SK-N-SH (cell line): Measurements from ENCODE around the gene STX16. TPM values are rescaled to one million over a fixed set of nuclear protein-coding genes. Genes with fewer than 3 reads are reported as not detected.

Experiments used
- CTCF ChIA-PET: fragments of 300-600, 350-600 bp; formaldehyde crosslinking; extraction: SDS; loops from one replicate; lab custom pipeline; 2021; lab: Yijun Ruan, JAX
- POLR2A ChIA-PET: fragments of 350-600 bp; sonication (Branson Sonifier 250); formaldehyde crosslinking; extraction: SDS; loops from one replicate; lab custom pipeline; 2020; ENCODE audit warnings: antibody characterized with exemption, inconsistent platforms; lab: Yijun Ruan, JAX
- DNase-seq: peaks from one replicate; pipeline ENCODE4 v3.0.0; 2012
- H2AFZ ChIP-seq: fragments of 200-600 bp; sonication (generic); 2 replicates; pipeline ENCODE4 v1.8.1; 2016; ENCODE audit warnings: antibody characterized with exemption, mild to moderate bottlenecking, low read depth
- H3F3A ChIP-seq: fragments of 200-600 bp; sonication (generic); replicated peaks from 2 replicates; pipeline ENCODE3; 2016; ENCODE audit warnings: antibody characterized with exemption, mild to moderate bottlenecking; ENCODE audit not compliant: insufficient read depth
- H3K27ac ChIP-seq, 2 experiments: fragments of 200-500 bp in 1 of 2; fragments of 200-600 bp in 1 of 2; sonication (Bioruptor generic) in 1 of 2; sonication (generic), shearing (Covaris generic) in 1 of 2; 2 replicates each; pipeline versions ENCODE4 v1.5.1 to v1.6.1; 2014 to 2016; ENCODE audit warnings: low read depth in 2 of 2, inconsistent platforms in 1 of 2, low read length in 1 of 2, mild to moderate bottlenecking in 1 of 2, mixed read lengths in 1 of 2
- H3K27me3 ChIP-seq: fragments of 200-600 bp; sonication (generic), shearing (Covaris generic); 2 replicates; pipeline ENCODE4 v1.6.1; 2016; ENCODE audit warnings: mixed run types; ENCODE audit not compliant: insufficient read depth
- H3K36me3 ChIP-seq, 2 experiments: fragments of 200-500 bp in 1 of 2; fragments of 200-600 bp in 1 of 2; sonication (Bioruptor generic) in 1 of 2; sonication (generic) in 1 of 2; replicated peaks in 1 of 2; 2 replicates each; pipeline versions ENCODE3 to v1.5.1; 2014 to 2016; ENCODE audit warnings: low read length in 1 of 2, mild to moderate bottlenecking in 1 of 2; ENCODE audit not compliant: insufficient read depth in 2 of 2, control insufficient read depth in 1 of 2
- H3K4me1 ChIP-seq, 2 experiments: fragments of 200-500 bp in 1 of 2; fragments of 200-600 bp in 1 of 2; sonication (Bioruptor generic) in 1 of 2; sonication (generic), shearing (Covaris generic) in 1 of 2; 2 replicates each; pipeline versions ENCODE4 v1.5.1 to v1.6.1; 2014 to 2016; ENCODE audit warnings: low read depth in 1 of 2, low read length in 1 of 2, mixed run types in 1 of 2; ENCODE audit not compliant: insufficient read depth in 2 of 2, control insufficient read depth in 1 of 2
- H3K4me2 ChIP-seq: fragments of 200-600 bp; sonication (generic), shearing (Covaris generic); 2 replicates; pipeline ENCODE4 v1.6.1; 2017; ENCODE audit warnings: mixed run types
- H3K4me3 ChIP-seq, 2 experiments: fragments of 200-500 bp in 1 of 2; fragments of 200-600 bp in 1 of 2; sonication (Bioruptor generic) in 1 of 2; sonication (generic), shearing (Covaris generic) in 1 of 2; 2 replicates each; pipeline versions ENCODE4 v1.5.1 to v1.8.1; 2014 to 2016; ENCODE audit warnings: low read depth in 2 of 2, inconsistent platforms in 1 of 2, low read length in 1 of 2, mild to moderate bottlenecking in 1 of 2, mixed read lengths in 1 of 2, moderate library complexity in 1 of 2
- H3K79me2 ChIP-seq: fragments of 200-600 bp; sonication (generic); 2 replicates; pipeline ENCODE4 v1.8.1; 2017; ENCODE audit warnings: mild to moderate bottlenecking; ENCODE audit not compliant: insufficient read depth
- H3K9ac ChIP-seq: fragments of 200-600 bp; sonication (generic); 2 replicates; pipeline ENCODE4 v1.6.1; 2017; ENCODE audit warnings: mixed run types
- H3K9me2 ChIP-seq: fragments of 200-600 bp; sonication (generic); 2 replicates; pipeline ENCODE4 v1.6.1; 2017; ENCODE audit warnings: mixed run types
- H3K9me3 ChIP-seq: fragments of 200-600 bp; sonication (generic); 2 replicates; pipeline ENCODE4 v1.6.1; 2017; ENCODE audit warnings: mixed run types, mild to moderate bottlenecking, moderate library complexity
- H4K20me1 ChIP-seq: fragments of 200-600 bp; sonication (generic); 2 replicates; pipeline ENCODE4 v1.6.1; 2017; ENCODE audit warnings: mild to moderate bottlenecking, mixed run types; ENCODE audit not compliant: insufficient read depth
- CTCF ChIP-seq: fragments of 200-600 bp; sonication (generic); IDR thresholded peaks from 2 replicates; pipeline ENCODE4 v1.6.1; 2017; ENCODE audit warnings: antibody characterized with exemption, mild to moderate bottlenecking, moderate library complexity
- ELF1 ChIP-seq: IDR thresholded peaks from 2 replicates; pipeline ENCODE4 v1.4.0; 2012
- FOSL2 ChIP-seq: IDR thresholded peaks from 2 replicates; pipeline ENCODE4 v1.4.0; 2012; ENCODE audit warnings: low read depth, mild to moderate bottlenecking, moderate library complexity, borderline replicate concordance
- GABPA ChIP-seq: IDR thresholded peaks from 2 replicates; pipeline ENCODE4 v1.4.0; 2012; ENCODE audit warnings: low read depth, mild to moderate bottlenecking
- JUND ChIP-seq: IDR thresholded peaks from 2 replicates; pipeline ENCODE4 v1.4.0; 2012
- MXI1 ChIP-seq: IDR thresholded peaks from 2 replicates; pipeline ENCODE4 v1.6.1; 2012; ENCODE audit warnings: mild to moderate bottlenecking, low read depth, low read length, improper control_type of control experiment
- NRF1 ChIP-seq: IDR thresholded peaks from 2 replicates; pipeline ENCODE4 v1.6.1; 2012; ENCODE audit warnings: low read depth, mild to moderate bottlenecking, low read length
- PBX3 ChIP-seq: IDR thresholded peaks from 2 replicates; pipeline ENCODE4; 2012
- POLR2AphosphoS5 ChIP-seq: IDR thresholded peaks from 2 replicates; pipeline ENCODE4 v1.6.1; 2012; ENCODE audit warnings: low read depth, low read length
- RAD21 ChIP-seq: IDR thresholded peaks from 2 replicates; pipeline ENCODE4 v1.6.1; 2012; ENCODE audit warnings: mild to moderate bottlenecking, low read length
- RCOR1 ChIP-seq: fragments of 150-350 bp; IDR thresholded peaks from 2 replicates; pipeline ENCODE4 v1.6.1; 2017; ENCODE audit warnings: antibody characterized with exemption, low read length
- TAF1 ChIP-seq: IDR thresholded peaks from 2 replicates; pipeline ENCODE4 v1.6.1; 2012; ENCODE audit warnings: low read depth, mild to moderate bottlenecking, low read length, moderate library complexity, borderline replicate concordance
- WGBS: methylation state at CpG from one replicate; pipeline ENCODE4 v1.1.6; 2017; ENCODE audit warnings: low lambda C conversion rate; 5-methylcytosine and 5-hydroxymethylcytosine counted together
- polyA plus RNA-seq, 3 experiments: library from polyadenylated mRNA; depleted of rRNA; stranded (reverse); fragments of >200 nt; gene quantifications; 2 replicates each; pipeline ENCODE4 v1.2.3, GENCODE V29; 2012

STX16 gene
- polyA plus RNA-seq, 1 of the 3 experiments (the other 2 are of a cell fraction) = 63.8 TPM

GRCh38 chr20:58702859-58703648 lies 52.0 kb downstream of the STX16 start:
- H3K4me2 ChIP-seq = no peak overlapping the region
- ChIA-PET POLR2A (no interaction called here), CTCF (interaction anchor here (0.7 to 1.2 kb wide), 4 partner anchors 9 to 753 kb away, joined by 3 read pairs; no protein-coding TSS in a partner anchor)
- peaks cover 5 to 6% of the 10 kb centered on the region in 2 experiments for H3K36me3 ChIP-seq
- no peak overlapping the region for H3K4me3 ChIP-seq
- no peaks in the 10 kb centered on the region; the same call in 1 of the 2 replicates for H3K79me2 ChIP-seq
- no peaks in the 10 kb centered on the region for H3F3A ChIP-seq
- no peak for TF ChIP-seq PBX3
- no peak for TF ChIP-seq TAF1
- TF ChIP-seq ELF1 = no peak
- no peak for TF ChIP-seq MXI1
- no peak for TF ChIP-seq POLR2AphosphoS5
- TF ChIP-seq JUND = no peak
- peak; percentile 44 for TF ChIP-seq CTCF
- TF ChIP-seq, all 33 proteins: peak for 1
- Histone ChIP-seq H2AFZ (no peak overlapping the region), H3K9ac (no peak overlapping the region), H3K27me3 (no peaks in the 10 kb centered on the region), H3K4me1 (peaks cover 0 to 3% of the 10 kb centered on the region in 2 experiments; a peak in 1 of 4 replicates), H3K9me2 (no peaks in the 10 kb centered on the region), H3K27ac (no peak overlapping the region), H4K20me1 (no peaks in the 10 kb centered on the region), H3K9me3 (no peaks in the 10 kb centered on the region)
- WGBS = 95% methylated on average over 28 of the region's 28 CpGs
- DNase-seq = no peak

- H3K4me2 ChIP-seq = no peak overlapping the region
- WGBS = 90% methylated on average over 9 of the region's 12 CpGs
- H3K79me2 ChIP-seq = no peaks in the 10 kb centered on the region; the same call in 1 of the 2 replicates
- no peaks in the 10 kb centered on the region for H3K9me2 ChIP-seq
- no peak overlapping the region for H3K9ac ChIP-seq
- H3F3A ChIP-seq = no peaks in the 10 kb centered on the region
- H3K36me3 ChIP-seq = peaks cover 5 to 6% of the 10 kb centered on the region in 2 experiments
- no peak for DNase-seq
- H3K27me3 ChIP-seq = no peaks in the 10 kb centered on the region
- H3K27ac ChIP-seq = no peak overlapping the region
- peaks cover 0 to 3% of the 10 kb centered on the region in 2 experiments; a peak in 1 of 4 replicates for H3K4me1 ChIP-seq
- H4K20me1 ChIP-seq = no peaks in the 10 kb centered on the region
- H3K4me3 ChIP-seq = no peak overlapping the region
- no peak for TF ChIP-seq MXI1
- TF ChIP-seq FOSL2 = no peak
- no peak for TF ChIP-seq RAD21
- TF ChIP-seq GABPA = no peak
- no peak for TF ChIP-seq RCOR1
- TF ChIP-seq NRF1 = no peak
- TF ChIP-seq, all 33 proteins: peak for 0
- no peak overlapping the region for H2AFZ ChIP-seq
- H3K9me3 ChIP-seq = no peaks in the 10 kb centered on the region
- POLR2A ChIA-PET = no interaction called here
- CTCF ChIA-PET = interaction anchor here (0.7 to 1.2 kb wide), 3 partner anchors 13 to 752 kb away, joined by 3 read pairs; no protein-coding TSS in a partner anchor
Observed at GRCh38 chr20:58703765-58704371, 52.8 kb downstream of the STX16 start.
